HepG2 (cell line): ENCODE data around the gene SLC23A2. TPM values are rescaled to one million over a fixed set of nuclear protein-coding genes. Genes with fewer than 3 reads are reported as not detected.

Experiments
- ATAC-seq: fragments of 200-7000 bp; cut with Tn5 transposase; 3 replicates; pipeline ENCODE4 v1.9.1; 2020; ENCODE audit warnings: mild to moderate bottlenecking, moderate library complexity
- BruUV-seq: library from RNA; stranded (reverse); fragments of 400-500 nt; replicated peaks from 2 replicates; lab custom pipeline; 2021; lab: Mats Ljungman, UMichigan
- CTCF ChIA-PET: fragments of 300-600 bp; formaldehyde crosslinking; extraction: SDS; loops from one replicate; lab custom pipeline; 2021; ENCODE audit warnings: low total read pairs, inconsistent platforms, low intra/inter-chr PET ratio; lab: Yijun Ruan, JAX
- POLR2A ChIA-PET: fragments of 350-600 bp; sonication (Branson Sonifier 250); formaldehyde crosslinking; loops from one replicate; lab custom pipeline; 2020; ENCODE audit warnings: antibody characterized with exemption, inconsistent platforms; lab: Yijun Ruan, JAX
- DNase-seq: peaks from one replicate; pipeline ENCODE4 v3.0.0-alpha.2; 2015; ENCODE audit warnings: low spot score
- FAIRE-seq: peaks from 3 replicates; lab custom pipeline; 2011; peaks lifted over from hg19 to GRCh38; lab: Jason Lieb, UNC
- H2AFZ ChIP-seq: one replicate; pipeline ENCODE4 v1.6.1; 2011; ENCODE audit warnings: low read length, inconsistent platforms
- H3K27ac ChIP-seq: fragments of 300-600 bp; 3 replicates; pipeline ENCODE4 v1.8.0; 2011; ENCODE audit warnings: mixed run types, mild to moderate bottlenecking, mixed read lengths, low read length, inconsistent platforms; ENCODE audit not compliant: insufficient read depth; ENCODE audit errors: extremely low read length
- H3K27me3 ChIP-seq, 2 experiments: fragments of 200-600 bp in 1 of 2; 2 replicates in 1 of 2; 3 replicates in 1 of 2; pipeline versions ENCODE4 v1.6.0 to v1.8.0; 2011; ENCODE audit warnings: low read length in 2 of 2, mild to moderate bottlenecking in 2 of 2, moderate library complexity in 2 of 2, inconsistent platforms in 1 of 2; ENCODE audit not compliant: insufficient read depth in 2 of 2, control insufficient read depth in 1 of 2
- H3K36me3 ChIP-seq, 2 experiments: fragments of 200-600 bp in 1 of 2; replicated peaks in 1 of 2; 2 replicates in 1 of 2; 3 replicates in 1 of 2; pipeline versions ENCODE4 v1.5.1 to v1.8.0; 2011; ENCODE audit warnings: low read length in 2 of 2, inconsistent platforms in 1 of 2; ENCODE audit not compliant: insufficient read depth in 2 of 2, control insufficient read depth in 1 of 2
- H3K4me1 ChIP-seq: 2 replicates; pipeline ENCODE4 v1.5.1; 2012; ENCODE audit warnings: low read length, inconsistent platforms; ENCODE audit not compliant: insufficient read depth
- H3K4me2 ChIP-seq: 2 replicates; pipeline ENCODE4 v1.6.0; 2011; ENCODE audit warnings: low read depth, low read length, inconsistent platforms
- H3K4me3 ChIP-seq, 3 experiments: fragments of 200-600 bp in 1 of 3; sonication (generic), shearing (Covaris generic) in 1 of 3; replicated peaks in 1 of 3; 2 replicates each; pipeline ENCODE4 v1.5.1; 2011 to 2016; ENCODE audit warnings: low read length in 3 of 3, inconsistent platforms in 2 of 3, low read depth in 2 of 3, mild to moderate bottlenecking in 2 of 3, control low read depth in 1 of 3, mixed read lengths in 1 of 3; ENCODE audit not compliant: insufficient read depth in 1 of 3
- H3K79me2 ChIP-seq: one replicate; pipeline ENCODE4 v1.6.1; 2011; ENCODE audit warnings: low read length, inconsistent platforms; ENCODE audit not compliant: insufficient read depth
- H3K9ac ChIP-seq: 2 replicates; pipeline ENCODE4 v1.6.0; 2011; ENCODE audit warnings: mild to moderate bottlenecking, low read depth, low read length, inconsistent platforms; ENCODE audit not compliant: insufficient read depth
- H3K9me3 ChIP-seq: 2 replicates; pipeline ENCODE4 v1.5.1; 2012; ENCODE audit warnings: mild to moderate bottlenecking, low read length
- H4K20me1 ChIP-seq: 2 replicates; pipeline ENCODE4 v1.6.0; 2011; ENCODE audit warnings: inconsistent platforms, mild to moderate bottlenecking, low read length, moderate library complexity; ENCODE audit not compliant: insufficient read depth
- BCL6 ChIP-seq: IDR thresholded peaks from 2 replicates; pipeline ENCODE4 v1.6.1; 2016; ENCODE audit warnings: missing genetic modification reagents, missing compliant biosample characterization
- CHD2 ChIP-seq: IDR thresholded peaks from 2 replicates; pipeline ENCODE4 v1.6.1; 2011; ENCODE audit warnings: low read depth, low read length, improper control_type of control experiment
- DNMT1 ChIP-seq: sonication (generic); formaldehyde crosslinking; IDR thresholded peaks from 2 replicates; pipeline ENCODE4 v1.5.1; 2020; ENCODE audit warnings: mild to moderate bottlenecking, missing genetic modification reagents
- MXI1 ChIP-seq: IDR thresholded peaks from 3 replicates; pipeline ENCODE4 v1.6.1; 2012; ENCODE audit warnings: low read depth, low read length, inconsistent platforms, borderline replicate concordance
- ZFY ChIP-seq: sonication (generic); formaldehyde crosslinking; IDR thresholded peaks from 2 replicates; pipeline ENCODE4 v1.4.0; 2020; ENCODE audit warnings: missing genetic modification reagents
- ZNF234 ChIP-seq: sonication (generic); formaldehyde crosslinking; conservative IDR thresholded peaks from 2 replicates; pipeline ENCODE4 v1.5.1; 2020; ENCODE audit warnings: mild to moderate bottlenecking, missing genetic modification reagents
- ZNF629 ChIP-seq: sonication (generic); formaldehyde crosslinking; conservative IDR thresholded peaks from 2 replicates; pipeline ENCODE4 v1.5.0; 2020; ENCODE audit warnings: missing genetic modification reagents
- ZNF660 ChIP-seq: sonication (generic); formaldehyde crosslinking; IDR thresholded peaks from 2 replicates; pipeline ENCODE4 v1.5.1; 2020; ENCODE audit warnings: mild to moderate bottlenecking, low read depth, missing genetic modification reagents, borderline replicate concordance
- WGBS: methylation state at CpG from one replicate; pipeline ENCODE4 v1.1.6; 2017; ENCODE audit warnings: low lambda C conversion rate; 5-methylcytosine and 5-hydroxymethylcytosine counted together
- in situ Hi-C: cut with HindIII; loops from 2 replicates; pipeline ENCODE4 v1.10.0; 2017; ENCODE audit warnings: low pct_unique_long_range_greater_than_20kb; ENCODE audit not compliant: extremely low pct_ligation_motif_present
- intact Hi-C: fragments of 100-400 bp; cut with micrococcal nuclease; formaldehyde crosslinking; loops from one replicate; pipeline ENCODE4 v1.10.0; 2022; ENCODE audit not compliant: unreplicated experiment
- polyA plus RNA-seq, 8 experiments: library from polyadenylated mRNA; depleted of rRNA in 3 of 8; stranded (reverse) in 7 of 8; unstranded in 1 of 8; fragments of >200 nt; fragmentation: Illumina TruSeq in 4 of 8; extraction: Trizol in 4 of 8; gene quantifications; 2 replicates each; pipeline versions ENCODE4 v1.2.1 to v1.2.3, GENCODE V29; 2011 to 2016; ENCODE audit warnings: low read depth in 4 of 8, missing spikeins in 1 of 8, mixed read lengths in 1 of 8; ENCODE audit not compliant: insufficient read depth in 1 of 8
- total RNA-seq, 5 experiments: library from RNA; depleted of rRNA; stranded (reverse); fragments of >200 nt; fragmentation: Illumina TruSeq; extraction: Trizol; gene quantifications; 2 replicates each; pipeline ENCODE4 v1.2.3, GENCODE V29; 2016; ENCODE audit warnings: low read depth in 1 of 5
- TF ChIP-seq, protein P1 (sequence below): fragments of 450-650 bp; IDR thresholded peaks from 2 replicates; pipeline ENCODE4 v1.6.1; 2017

Gene SLC23A2
- total and polyA plus RNA-seq, 2 of the 13 experiments (the other 11 are each of a cell fraction or from before 2014, with no cell fraction given), result 42.2 to 51.2 TPM

- TF ChIP-seq, protein P1, sequence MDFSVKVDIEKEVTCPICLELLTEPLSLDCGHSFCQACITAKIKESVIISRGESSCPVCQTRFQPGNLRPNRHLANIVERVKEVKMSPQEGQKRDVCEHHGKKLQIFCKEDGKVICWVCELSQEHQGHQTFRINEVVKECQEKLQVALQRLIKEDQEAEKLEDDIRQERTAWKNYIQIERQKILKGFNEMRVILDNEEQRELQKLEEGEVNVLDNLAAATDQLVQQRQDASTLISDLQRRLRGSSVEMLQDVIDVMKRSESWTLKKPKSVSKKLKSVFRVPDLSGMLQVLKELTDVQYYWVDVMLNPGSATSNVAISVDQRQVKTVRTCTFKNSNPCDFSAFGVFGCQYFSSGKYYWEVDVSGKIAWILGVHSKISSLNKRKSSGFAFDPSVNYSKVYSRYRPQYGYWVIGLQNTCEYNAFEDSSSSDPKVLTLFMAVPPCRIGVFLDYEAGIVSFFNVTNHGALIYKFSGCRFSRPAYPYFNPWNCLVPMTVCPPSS, result no peak
- TF ChIP-seq, all 625 proteins: peak for 0
Observed at GRCh38 chr20:4913147-4913546, 88.2 kb downstream of the SLC23A2 start (continued).

- CTCF ChIA-PET, result no interaction called here
- no TSS peak for BruUV-seq
- intact Hi-C loops, result no loop called here
Observed at GRCh38 chr20:4912380-4913142, 88.7 kb downstream of the SLC23A2 start.

GRCh38 chr20:4910951-4911350, 90.4 kb downstream of the SLC23A2 start:
- no peak overlapping the region for H3K27ac ChIP-seq
- H3K9me3 ChIP-seq, result no peaks in the 10 kb centered on the region
- no peak for TF ChIP-seq BCL6 (CRISPR knock-in tag)
- TF ChIP-seq CHD2, result no peak
- TF ChIP-seq ZNF660 (CRISPR knock-in tag), result no peak
- TF ChIP-seq ZNF234, result no peak
- no peak for TF ChIP-seq MXI1
- TF ChIP-seq DNMT1, result no peak
- in situ Hi-C loops, result no loop called here
- ChIA-PET CTCF (no interaction called here), POLR2A (no interaction called here)
- DNase-seq, result no peak
- H3K79me2 ChIP-seq, result no peaks in the 10 kb centered on the region
- no peak for ATAC-seq
- FAIRE-seq, result no peak
- intact Hi-C loops, result no loop called here
- H3K9ac ChIP-seq, result no peak overlapping the region
- TSS peak; percentile 17 for BruUV-seq
- no peak overlapping the region for H3K4me3 ChIP-seq
- no peaks in the 10 kb centered on the region for H3K27me3 ChIP-seq
- H3K4me2 ChIP-seq, result no peak overlapping the region
- 94% methylated on average over 5 of the region's 5 CpGs for WGBS
- peaks cover 5% of the 10 kb centered on the region for H3K4me1 ChIP-seq
- peaks cover 14 to 49% of the 10 kb centered on the region in 2 experiments; a peak in 4 of 5 replicates for H3K36me3 ChIP-seq
- H4K20me1 ChIP-seq, result no peaks in the 10 kb centered on the region
- no peak overlapping the region for H2AFZ ChIP-seq

More at GRCh38 chr20:4912380-4913142, 88.7 kb downstream of the SLC23A2 start:
- Histone ChIP-seq H3K4me1 (peaks cover 7% of the 10 kb centered on the region), H3K9ac (no peak overlapping the region), H3K79me2 (no peaks in the 10 kb centered on the region), H3K27me3 (no peaks in the 10 kb centered on the region), H3K36me3 (peaks cover 14 to 51% of the 10 kb centered on the region in 2 experiments; a peak in 4 of 5 replicates), H4K20me1 (peaks cover 4% of the 10 kb centered on the region; the same call in 1 of the 2 replicates), H3K27ac (no peak overlapping the region), H3K4me2 (no peak overlapping the region), H2AFZ (no peak overlapping the region), H3K4me3 (no peak overlapping the region), H3K9me3 (no peaks in the 10 kb centered on the region)
- DNase-seq (no peak), ATAC-seq (no peak), FAIRE-seq (no peak)
- in situ Hi-C loops, result no loop called here
- POLR2A ChIA-PET, result no interaction called here
- no peak for TF ChIP-seq ZFY
- 0 out of 2 replicates have a peak, but pooled peaks have one; percentile 27 for TF ChIP-seq ZNF629 (CRISPR knock-in tag)
- 97% methylated on average over 15 of the region's 15 CpGs for WGBS
